Esophagus muscularis mucosa (tissue), 4 donors: ENCODE results near the gene CELSR1.

ENCODE experiments used
- EP300 ChIP-seq: sonication (generic); formaldehyde crosslinking; IDR thresholded peaks from one replicate; pipeline ENCODE4 v1.6.1; 2017; ENCODE audit warnings: antibody characterized with exemption
- POLR2A ChIP-seq: fragments of 450-650 bp; IDR thresholded peaks from one replicate; pipeline ENCODE4 v1.6.1; 2017; ENCODE audit warnings: antibody characterized with exemption, moderate library complexity, mild to moderate bottlenecking, low read depth
- TF ChIP-seq, protein P1 (sequence below), 3 experiments: fragments of 200-600 bp in 2 of 3; fragments of 450-650 bp in 1 of 3; sonication (generic) in 2 of 3; IDR thresholded peaks; one replicate each; pipeline ENCODE4 v1.5.1; 2017 to 2019; ENCODE audit warnings: antibody characterized with exemption in 3 of 3, mild to moderate bottlenecking in 2 of 3, moderate library complexity in 1 of 3

DNA sequence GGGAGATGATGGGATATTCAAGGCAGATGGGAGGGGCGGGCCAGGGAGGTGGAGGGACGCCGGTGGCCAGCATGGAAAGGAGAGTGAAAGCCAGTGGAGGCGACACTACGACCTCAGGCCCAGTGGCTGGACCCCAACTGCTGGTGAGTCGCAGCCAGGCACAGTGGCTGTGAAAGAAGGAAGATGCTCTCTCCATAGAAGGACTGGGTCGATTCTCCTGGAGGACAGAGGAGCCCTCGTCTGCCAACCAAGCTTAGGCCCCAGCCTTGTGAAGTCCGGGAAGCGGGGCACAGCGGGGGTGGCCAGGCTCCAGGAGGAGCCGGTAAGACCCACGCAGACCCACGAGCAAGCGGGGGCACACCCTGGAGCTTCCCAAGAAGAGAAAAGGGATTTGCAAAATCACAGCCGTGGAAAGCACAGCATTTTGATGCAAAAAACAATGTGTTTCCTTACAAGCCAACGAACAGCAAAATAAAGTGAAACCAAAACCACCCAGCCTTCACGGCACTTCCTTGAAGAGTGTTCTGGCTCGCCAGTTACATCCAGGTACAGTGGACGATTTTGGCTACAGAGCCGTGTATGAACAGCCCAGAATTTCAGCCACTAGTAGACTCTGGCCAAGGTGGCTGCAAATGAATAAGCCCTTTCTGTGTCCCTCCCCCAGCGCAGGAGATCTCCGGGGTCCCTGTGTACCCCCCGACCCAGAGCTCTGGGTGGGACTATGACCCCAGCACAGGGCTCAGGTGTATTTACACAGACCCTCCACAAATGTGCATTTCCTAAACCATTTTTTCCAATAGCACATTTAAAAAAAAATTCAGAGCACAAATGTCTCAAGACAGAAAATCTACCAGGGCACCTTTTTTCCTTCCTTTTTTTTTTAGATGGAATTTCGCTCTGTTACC lies 105.0 kb downstream of the CELSR1 start:
- TF ChIP-seq, protein P1, sequence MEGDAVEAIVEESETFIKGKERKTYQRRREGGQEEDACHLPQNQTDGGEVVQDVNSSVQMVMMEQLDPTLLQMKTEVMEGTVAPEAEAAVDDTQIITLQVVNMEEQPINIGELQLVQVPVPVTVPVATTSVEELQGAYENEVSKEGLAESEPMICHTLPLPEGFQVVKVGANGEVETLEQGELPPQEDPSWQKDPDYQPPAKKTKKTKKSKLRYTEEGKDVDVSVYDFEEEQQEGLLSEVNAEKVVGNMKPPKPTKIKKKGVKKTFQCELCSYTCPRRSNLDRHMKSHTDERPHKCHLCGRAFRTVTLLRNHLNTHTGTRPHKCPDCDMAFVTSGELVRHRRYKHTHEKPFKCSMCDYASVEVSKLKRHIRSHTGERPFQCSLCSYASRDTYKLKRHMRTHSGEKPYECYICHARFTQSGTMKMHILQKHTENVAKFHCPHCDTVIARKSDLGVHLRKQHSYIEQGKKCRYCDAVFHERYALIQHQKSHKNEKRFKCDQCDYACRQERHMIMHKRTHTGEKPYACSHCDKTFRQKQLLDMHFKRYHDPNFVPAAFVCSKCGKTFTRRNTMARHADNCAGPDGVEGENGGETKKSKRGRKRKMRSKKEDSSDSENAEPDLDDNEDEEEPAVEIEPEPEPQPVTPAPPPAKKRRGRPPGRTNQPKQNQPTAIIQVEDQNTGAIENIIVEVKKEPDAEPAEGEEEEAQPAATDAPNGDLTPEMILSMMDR (IDR thresholded peaks at IDR 0.05): no peak
- TF ChIP-seq POLR2A (no peak), EP300 (no peak)
